Astrocyte (in vitro differentiated cells and primary cell): ENCODE results near the gene PLD2.

Experiments
- EZH2 ChIP-seq: IDR thresholded peaks from 2 replicates; pipeline ENCODE4 v1.6.1; 2012; ENCODE audit warnings: mild to moderate bottlenecking, low read length, inconsistent platforms; ENCODE audit not compliant: insufficient read depth
- TF ChIP-seq, protein P1 (sequence below): IDR thresholded peaks from 2 replicates; pipeline ENCODE4 v1.5.1; 2011; ENCODE audit warnings: low read depth, mild to moderate bottlenecking, inconsistent platforms, low read length, moderate library complexity; ENCODE audit not compliant: insufficient read depth

DNA sequence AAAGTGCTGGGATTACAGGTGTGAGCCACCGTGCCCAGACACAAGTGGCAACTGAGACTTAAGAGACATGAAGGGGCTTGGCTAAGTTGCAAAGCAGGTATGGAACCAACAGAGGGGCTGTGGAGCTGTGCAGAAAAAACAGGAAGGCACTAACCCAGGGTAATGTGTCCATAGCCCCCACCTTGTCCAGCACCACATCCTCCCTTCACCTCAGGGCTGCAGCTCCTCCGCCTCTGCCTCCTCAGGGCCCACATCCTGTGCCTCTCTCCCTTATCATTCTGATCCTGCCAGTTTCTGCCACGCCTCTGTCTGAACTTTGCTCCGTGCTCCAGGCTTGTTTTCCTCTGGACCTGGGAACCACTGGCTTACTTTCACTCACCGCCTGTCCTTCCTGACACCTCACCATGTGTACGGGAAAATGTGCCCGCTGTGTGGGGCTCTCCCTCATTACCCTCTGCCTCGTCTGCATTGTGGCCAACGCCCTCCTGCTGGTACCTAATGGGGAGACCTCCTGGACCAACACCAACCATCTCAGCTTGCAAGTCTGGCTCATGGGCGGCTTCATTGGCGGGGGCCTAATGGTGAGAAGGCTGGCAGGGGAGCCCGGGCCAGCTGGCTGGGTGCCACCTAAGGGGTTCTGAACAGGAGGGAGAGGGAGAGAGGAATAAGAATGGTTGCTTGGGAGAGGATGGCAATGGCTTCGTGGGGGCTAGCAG, 35.3 kb upstream of the PLD2 start, which contains the start of gene TM4SF5:
- TF ChIP-seq, protein P1, sequence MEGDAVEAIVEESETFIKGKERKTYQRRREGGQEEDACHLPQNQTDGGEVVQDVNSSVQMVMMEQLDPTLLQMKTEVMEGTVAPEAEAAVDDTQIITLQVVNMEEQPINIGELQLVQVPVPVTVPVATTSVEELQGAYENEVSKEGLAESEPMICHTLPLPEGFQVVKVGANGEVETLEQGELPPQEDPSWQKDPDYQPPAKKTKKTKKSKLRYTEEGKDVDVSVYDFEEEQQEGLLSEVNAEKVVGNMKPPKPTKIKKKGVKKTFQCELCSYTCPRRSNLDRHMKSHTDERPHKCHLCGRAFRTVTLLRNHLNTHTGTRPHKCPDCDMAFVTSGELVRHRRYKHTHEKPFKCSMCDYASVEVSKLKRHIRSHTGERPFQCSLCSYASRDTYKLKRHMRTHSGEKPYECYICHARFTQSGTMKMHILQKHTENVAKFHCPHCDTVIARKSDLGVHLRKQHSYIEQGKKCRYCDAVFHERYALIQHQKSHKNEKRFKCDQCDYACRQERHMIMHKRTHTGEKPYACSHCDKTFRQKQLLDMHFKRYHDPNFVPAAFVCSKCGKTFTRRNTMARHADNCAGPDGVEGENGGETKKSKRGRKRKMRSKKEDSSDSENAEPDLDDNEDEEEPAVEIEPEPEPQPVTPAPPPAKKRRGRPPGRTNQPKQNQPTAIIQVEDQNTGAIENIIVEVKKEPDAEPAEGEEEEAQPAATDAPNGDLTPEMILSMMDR = no peak
- TF ChIP-seq EZH2 = no peak
